ENCODE measurements around the gene ZSCAN9.
A peak's percentile ranks its signal among the peaks of the same experiment; 100 is the strongest.

Gene ZSCAN9

GRCh38 chr6:28217890-28218289, 7.2 kb upstream of the ZSCAN9 start:
- no peaks in the 10 kb centered on the region for H3K9me3 ChIP-seq (replicated peaks; ENCODE audit: insufficient read depth, low read length)
- peaks cover 25% of the 10 kb centered on the region; the same call in 1 of the 2 replicates for H3K27me3 ChIP-seq (replicated peaks; ENCODE audit: insufficient read depth, low read length)
- no peaks in the 10 kb centered on the region for H3K79me2 ChIP-seq (ENCODE audit: low read length)
- no peak overlapping the region for H2AFZ ChIP-seq (ENCODE audit: low read length)
- no peak for DNase-seq
- TF ChIP-seq EZH2 (optimal IDR thresholded peaks at IDR 0.05; ENCODE audit: low read depth, low read length) = no peak
- TF ChIP-seq CTCF (IDR thresholded peaks at IDR 0.05; ENCODE audit: low read length) = no peak
- no peaks in the 10 kb centered on the region for H3K9me2 ChIP-seq (replicated peaks; ENCODE audit: insufficient read depth, low read length)
- no peaks in the 10 kb centered on the region for H4K20me1 ChIP-seq (ENCODE audit: insufficient read depth, low read length)
- no peak overlapping the region for H3K4me3 ChIP-seq (ENCODE audit: low read length)
- no peaks in the 10 kb centered on the region for H3K36me3 ChIP-seq (replicated peaks; ENCODE audit: insufficient read depth, low read length)
- H3F3A ChIP-seq (ENCODE audit: insufficient read depth, low read length) = peaks cover 9% of the 10 kb centered on the region; the same call in 1 of the 2 replicates
- no peak overlapping the region for H3K9ac ChIP-seq (ENCODE audit: low read length)
- peak overlapping the region; percentile 76; the same call in 1 of the 2 replicates for H3K4me2 ChIP-seq (ENCODE audit: low read depth, low read length)
- H3K4me1 ChIP-seq (ENCODE audit: low read length) = no peaks in the 10 kb centered on the region
- no peak overlapping the region for H3K27ac ChIP-seq (ENCODE audit: low read length)

- H4K20me1 ChIP-seq (ENCODE audit: insufficient read depth, low read length) = no peaks in the 10 kb centered on the region
- H3K4me1 ChIP-seq (ENCODE audit: low read length) = no peaks in the 10 kb centered on the region
- H3K79me2 ChIP-seq (ENCODE audit: low read length) = no peaks in the 10 kb centered on the region
- peaks cover 31% of the 10 kb centered on the region for H3K27me3 ChIP-seq (replicated peaks; ENCODE audit: insufficient read depth, low read length)
- peak overlapping the region; percentile 71 for H3K4me3 ChIP-seq (ENCODE audit: low read length)
- peaks cover 2% of the 10 kb centered on the region; the same call in 1 of the 2 replicates for H3F3A ChIP-seq (ENCODE audit: insufficient read depth, low read length)
- peak overlapping the region; percentile 76 for H3K4me2 ChIP-seq (ENCODE audit: low read depth, low read length)
- H2AFZ ChIP-seq (ENCODE audit: low read length) = peak overlapping the region; percentile 92
- no peaks in the 10 kb centered on the region for H3K9me2 ChIP-seq (replicated peaks; ENCODE audit: insufficient read depth, low read length)
- peak; percentile 49 for DNase-seq
- peak overlapping the region; percentile 45; the same call in 1 of the 2 replicates for H3K9ac ChIP-seq (ENCODE audit: low read length)
- no peaks in the 10 kb centered on the region for H3K9me3 ChIP-seq (replicated peaks; ENCODE audit: insufficient read depth, low read length)
- TF ChIP-seq EZH2 (optimal IDR thresholded peaks at IDR 0.05; ENCODE audit: low read depth, low read length) (no peak), CTCF (IDR thresholded peaks at IDR 0.05; ENCODE audit: low read length) (no peak), EZH2phosphoT487 (IDR thresholded peaks at IDR 0.05; ENCODE audit: low read length) (no peak)
- no peaks in the 10 kb centered on the region for H3K36me3 ChIP-seq (replicated peaks; ENCODE audit: insufficient read depth, low read length)
- H3K27ac ChIP-seq (ENCODE audit: low read length) = no peak overlapping the region
These were observed 6.5 kb upstream of the ZSCAN9 start for GRCh38 chr6:28218312-28219248.

GRCh38 chr6:28220257-28221133, 4.6 kb upstream of the ZSCAN9 start:
- Histone ChIP-seq H3K4me2 (ENCODE audit: low read depth, low read length) (no peak overlapping the region), H3K4me3 (ENCODE audit: low read length) (no peak overlapping the region), H3K79me2 (ENCODE audit: low read length) (0 out of 2 replicates have a peak, but pooled peaks cover 3% of the 10 kb centered on the region), H3K9me3 (replicated peaks; ENCODE audit: insufficient read depth, low read length) (no peaks in the 10 kb centered on the region), H3K27ac (ENCODE audit: low read length) (no peak overlapping the region), H3K27me3 (replicated peaks; ENCODE audit: insufficient read depth, low read length) (peaks cover 31% of the 10 kb centered on the region), H3F3A (ENCODE audit: insufficient read depth, low read length) (no peaks in the 10 kb centered on the region), H3K36me3 (replicated peaks; ENCODE audit: insufficient read depth, low read length) (no peaks in the 10 kb centered on the region), H3K9ac (ENCODE audit: low read length) (no peak overlapping the region), H3K4me1 (ENCODE audit: low read length) (no peaks in the 10 kb centered on the region), H3K9me2 (replicated peaks; ENCODE audit: insufficient read depth, low read length) (no peaks in the 10 kb centered on the region), H2AFZ (ENCODE audit: low read length) (no peak overlapping the region), H4K20me1 (ENCODE audit: insufficient read depth, low read length) (no peaks in the 10 kb centered on the region)
- no peak for DNase-seq
- no peak for TF ChIP-seq EZH2 (optimal IDR thresholded peaks at IDR 0.05; ENCODE audit: low read depth, low read length)
- no peak for TF ChIP-seq CTCF (IDR thresholded peaks at IDR 0.05; ENCODE audit: low read length)
- TF ChIP-seq EZH2phosphoT487 (IDR thresholded peaks at IDR 0.05; ENCODE audit: low read length) = no peak
